DND-41 (cell line): ENCODE data around the gene TTC33.
A peak's percentile ranks its signal among the peaks of the same experiment; 100 is the strongest.

Source experiments
- ATAC-seq: fragments of 200-7000 bp; cut with Tn5 transposase; 3 replicates; pipeline ENCODE4 v1.9.1; 2021; ENCODE audit warnings: low read depth; ENCODE audit not compliant: insufficient read depth
- DNase-seq: peaks from one replicate; pipeline ENCODE4 v3.0.0-alpha.2; 2020
- H2AFZ ChIP-seq: 2 replicates; pipeline ENCODE4 v1.6.0; 2012; ENCODE audit warnings: low read depth, low read length
- H3K27ac ChIP-seq: 2 replicates; pipeline ENCODE4 v1.5.1; 2012; ENCODE audit warnings: low read length, inconsistent platforms
- H3K27me3 ChIP-seq: fragments of 200-600 bp; sonication (generic); 2 replicates; pipeline ENCODE4 v1.6.0; 2012; ENCODE audit warnings: low read length, mild to moderate bottlenecking, inconsistent platforms; ENCODE audit not compliant: insufficient read depth, poor library complexity
- H3K36me3 ChIP-seq: 2 replicates; pipeline ENCODE4 v1.5.1; 2012; ENCODE audit warnings: low read length, inconsistent platforms; ENCODE audit not compliant: insufficient read depth
- H3K4me1 ChIP-seq: 2 replicates; pipeline ENCODE4 v1.5.1; 2012; ENCODE audit warnings: mild to moderate bottlenecking, low read length; ENCODE audit not compliant: insufficient read depth
- H3K4me2 ChIP-seq: 2 replicates; pipeline ENCODE4 v1.6.0; 2012; ENCODE audit warnings: mild to moderate bottlenecking, moderate library complexity, low read length, inconsistent platforms; ENCODE audit not compliant: insufficient read depth
- H3K4me3 ChIP-seq, 2 experiments: fragments of 200-600 bp in 1 of 2; shearing (Covaris generic) in 1 of 2; 2 replicates each; pipeline ENCODE4 v1.5.1; 2012 to 2016; ENCODE audit warnings: inconsistent platforms in 2 of 2, low read length in 2 of 2, mild to moderate bottlenecking in 2 of 2, low read depth in 1 of 2, moderate library complexity in 1 of 2
- H3K79me2 ChIP-seq: 2 replicates; pipeline ENCODE4 v1.6.0; 2012; ENCODE audit warnings: low read length, inconsistent platforms; ENCODE audit not compliant: insufficient read depth
- H3K9ac ChIP-seq: 2 replicates; pipeline ENCODE4 v1.6.0; 2012; ENCODE audit warnings: low read depth, mild to moderate bottlenecking, inconsistent platforms, low read length, moderate library complexity
- H3K9me3 ChIP-seq: 2 replicates; pipeline ENCODE4 v1.5.1; 2012; ENCODE audit warnings: low read length, moderate library complexity, mild to moderate bottlenecking, inconsistent platforms; ENCODE audit not compliant: insufficient read depth, severe bottlenecking
- H4K20me1 ChIP-seq: 2 replicates; pipeline ENCODE4 v1.6.0; 2012; ENCODE audit warnings: low read length; ENCODE audit not compliant: insufficient read depth
- EZH2 ChIP-seq: IDR thresholded peaks from 3 replicates; pipeline ENCODE4 v1.6.1; 2012; ENCODE audit warnings: borderline replicate concordance, low read depth, mild to moderate bottlenecking, moderate library complexity, low read length, inconsistent platforms; ENCODE audit not compliant: severe bottlenecking
- TF ChIP-seq, protein P1 (sequence below): IDR thresholded peaks from 2 replicates; pipeline ENCODE4 v1.5.1; 2012; ENCODE audit warnings: borderline replicate concordance, low read length, moderate library complexity, mild to moderate bottlenecking; ENCODE audit not compliant: poor library complexity, severe bottlenecking; ENCODE audit errors: extremely low read depth

TTC33 gene

DNA sequence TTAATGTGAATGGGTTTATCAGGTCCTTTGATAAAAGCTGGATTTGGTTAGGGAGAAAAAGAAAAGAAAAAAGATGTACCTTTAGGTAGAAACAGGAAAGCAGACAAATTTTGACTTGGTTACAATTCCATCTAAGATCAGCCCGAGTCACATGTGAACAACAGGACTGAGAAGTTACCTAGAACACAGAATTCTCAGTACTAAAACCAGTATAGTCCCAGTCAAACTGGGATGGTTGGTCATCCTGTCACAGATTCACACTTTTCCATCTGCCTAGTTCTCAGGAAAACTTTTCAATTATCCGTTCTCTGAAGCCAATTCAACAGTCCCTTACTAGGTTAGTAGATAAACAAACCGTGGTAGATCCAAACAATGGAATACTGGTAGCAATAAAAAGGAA lies 266.3 kb downstream of the TTC33 start:
- Histone ChIP-seq H3K27me3 (no peaks in the 10 kb centered on the region), H3K4me1 (peaks cover 19% of the 10 kb centered on the region)

DNA sequence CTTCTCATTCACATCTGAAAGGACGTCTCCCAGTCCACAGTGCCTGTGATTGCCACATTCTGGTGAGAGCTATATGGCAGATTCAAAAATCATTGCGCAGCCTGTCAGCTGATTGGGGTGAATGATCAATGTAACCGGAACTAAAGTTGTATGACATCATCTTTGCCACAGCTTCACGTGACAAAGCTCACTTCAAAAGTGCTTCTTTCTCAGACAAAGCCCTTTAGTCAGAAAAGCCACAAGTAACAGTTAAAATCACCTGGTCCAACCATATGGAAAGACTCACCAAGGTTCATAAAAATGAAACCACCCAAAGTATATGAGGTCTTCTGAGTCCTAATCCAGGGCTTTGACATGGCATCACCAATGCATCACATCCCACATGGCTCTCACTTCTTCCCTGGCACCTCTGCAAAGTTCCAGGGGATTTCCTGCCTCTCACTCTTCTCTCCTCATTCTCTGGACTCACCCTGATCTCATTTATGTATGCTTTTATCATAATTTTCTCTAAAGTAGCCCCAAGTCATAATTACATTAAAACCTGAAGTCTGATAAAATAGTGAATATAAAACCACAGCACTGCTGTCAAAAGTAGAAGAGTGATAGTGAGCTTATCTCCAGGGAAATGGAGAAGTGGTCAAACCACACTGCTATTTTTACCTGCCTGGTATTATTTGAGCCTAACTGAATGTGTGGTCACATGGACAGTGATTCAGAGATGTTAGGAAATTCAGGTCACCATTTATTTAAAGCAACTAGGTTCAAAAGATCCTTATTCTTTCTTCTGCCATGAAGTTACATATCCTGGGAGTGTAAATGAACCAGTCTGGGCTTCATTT lies 269.1 kb downstream of the TTC33 start:
- no peaks in the 10 kb centered on the region for H3K27me3 ChIP-seq
- H3K27ac ChIP-seq, result peak overlapping the region; percentile 55
- no peak overlapping the region for H3K9ac ChIP-seq
- no peaks in the 10 kb centered on the region for H4K20me1 ChIP-seq
- H3K9me3 ChIP-seq, result no peaks in the 10 kb centered on the region
- DNase-seq, result peak; percentile 49
- no peaks in the 10 kb centered on the region for H3K79me2 ChIP-seq
- H3K4me3 ChIP-seq, result no peak overlapping the region
- no peak overlapping the region for H2AFZ ChIP-seq
- ATAC-seq, result peak; percentile 90
- H3K36me3 ChIP-seq, result no peaks in the 10 kb centered on the region
- H3K4me1 ChIP-seq, result peaks cover 19% of the 10 kb centered on the region
- peak overlapping the region; percentile 34 for H3K4me2 ChIP-seq
- TF ChIP-seq EZH2, result no peak
- TF ChIP-seq, protein P1, sequence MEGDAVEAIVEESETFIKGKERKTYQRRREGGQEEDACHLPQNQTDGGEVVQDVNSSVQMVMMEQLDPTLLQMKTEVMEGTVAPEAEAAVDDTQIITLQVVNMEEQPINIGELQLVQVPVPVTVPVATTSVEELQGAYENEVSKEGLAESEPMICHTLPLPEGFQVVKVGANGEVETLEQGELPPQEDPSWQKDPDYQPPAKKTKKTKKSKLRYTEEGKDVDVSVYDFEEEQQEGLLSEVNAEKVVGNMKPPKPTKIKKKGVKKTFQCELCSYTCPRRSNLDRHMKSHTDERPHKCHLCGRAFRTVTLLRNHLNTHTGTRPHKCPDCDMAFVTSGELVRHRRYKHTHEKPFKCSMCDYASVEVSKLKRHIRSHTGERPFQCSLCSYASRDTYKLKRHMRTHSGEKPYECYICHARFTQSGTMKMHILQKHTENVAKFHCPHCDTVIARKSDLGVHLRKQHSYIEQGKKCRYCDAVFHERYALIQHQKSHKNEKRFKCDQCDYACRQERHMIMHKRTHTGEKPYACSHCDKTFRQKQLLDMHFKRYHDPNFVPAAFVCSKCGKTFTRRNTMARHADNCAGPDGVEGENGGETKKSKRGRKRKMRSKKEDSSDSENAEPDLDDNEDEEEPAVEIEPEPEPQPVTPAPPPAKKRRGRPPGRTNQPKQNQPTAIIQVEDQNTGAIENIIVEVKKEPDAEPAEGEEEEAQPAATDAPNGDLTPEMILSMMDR, result no peak

More for the DNA sequence above, 266.3 kb downstream of the TTC33 start:
- Histone ChIP-seq H4K20me1 (no peaks in the 10 kb centered on the region), H3K4me3 (no peak overlapping the region), H3K79me2 (no peaks in the 10 kb centered on the region), H2AFZ (no peak overlapping the region), H3K4me2 (no peak overlapping the region), H3K9me3 (peaks cover 2% of the 10 kb centered on the region), H3K27ac (no peak overlapping the region), H3K36me3 (no peaks in the 10 kb centered on the region), H3K9ac (no peak overlapping the region)
- ATAC-seq (no peak), DNase-seq (no peak)
- TF ChIP-seq EZH2, result no peak
- TF ChIP-seq, protein P1, result no peak

DNA sequence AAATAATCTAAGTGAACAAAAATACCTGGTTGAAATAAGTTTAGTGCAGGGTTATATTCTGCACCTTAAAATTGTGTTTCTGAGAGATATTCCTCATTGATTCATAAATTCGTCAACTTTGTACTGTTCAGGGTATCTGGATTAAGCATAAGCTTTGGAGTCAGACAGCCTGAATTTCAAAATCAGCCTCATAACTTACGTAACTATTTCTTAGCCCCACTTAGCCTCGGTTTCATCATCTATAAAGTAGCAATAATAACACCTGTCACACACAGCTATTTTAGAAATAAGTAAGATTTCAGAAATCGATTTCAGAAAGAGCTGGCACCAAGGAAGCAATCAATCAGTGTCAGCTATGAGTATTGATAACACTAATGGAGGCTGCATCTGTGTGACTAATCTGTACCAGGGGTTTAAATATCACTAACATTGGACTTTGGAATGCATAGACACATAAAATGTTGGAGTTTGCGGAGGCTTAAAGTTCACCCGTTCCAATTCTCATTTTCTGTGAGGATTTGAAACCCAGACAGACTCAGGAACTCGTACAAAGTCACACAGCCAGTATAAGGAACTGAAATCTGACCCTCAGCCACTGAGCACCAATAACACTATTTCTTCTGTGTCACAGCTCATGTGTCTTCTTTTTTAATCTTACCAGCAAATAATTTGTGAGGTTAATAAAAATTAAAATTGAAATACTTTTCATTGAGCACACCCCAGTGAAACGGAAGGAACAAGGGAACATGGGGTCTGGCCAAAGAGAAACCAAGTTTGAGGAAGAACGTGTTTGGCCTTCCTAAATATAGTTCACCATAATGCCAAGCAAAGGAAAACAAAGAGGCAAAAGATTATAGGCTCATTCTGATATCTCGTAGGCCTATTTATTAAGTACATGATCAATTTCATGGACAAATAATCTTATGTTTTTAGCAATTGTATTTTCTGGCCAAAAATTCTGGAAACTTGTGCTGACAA lies 270.5 kb downstream of the TTC33 start:
- Histone ChIP-seq H4K20me1 (no peaks in the 10 kb centered on the region), H3K9me3 (no peaks in the 10 kb centered on the region), H3K4me1 (peaks cover 19% of the 10 kb centered on the region), H3K9ac (no peak overlapping the region), H2AFZ (no peak overlapping the region), H3K4me2 (no peak overlapping the region), H3K4me3 (no peak overlapping the region), H3K36me3 (no peaks in the 10 kb centered on the region), H3K27me3 (no peaks in the 10 kb centered on the region), H3K79me2 (no peaks in the 10 kb centered on the region), H3K27ac (no peak overlapping the region)
- ATAC-seq (no peak), DNase-seq (no peak)
- TF ChIP-seq EZH2, result no peak
- TF ChIP-seq, protein P1, result no peak
